Stomach (tissue), 4 donors: Measurements from ENCODE around the gene OAS3.

Experiments used
- CTCF ChIP-seq, 7 experiments: fragments of 450-650 bp in 4 of 7; fragments of 200-600 bp in 3 of 7; sonication (generic) in 3 of 7; IDR thresholded peaks; one replicate each; pipeline ENCODE4 v1.5.1; 2016 to 2019; ENCODE audit warnings: antibody characterized with exemption in 7 of 7, control low read depth in 2 of 7, mild to moderate bottlenecking in 1 of 7
- EP300 ChIP-seq: sonication (generic); formaldehyde crosslinking; IDR thresholded peaks from one replicate; pipeline ENCODE4 v1.6.1; 2017; ENCODE audit warnings: antibody characterized with exemption
- POLR2A ChIP-seq, 4 donors: fragments of 450-650 bp; IDR thresholded peaks; one replicate each; pipeline ENCODE4 v1.6.1; 2016; ENCODE audit warnings: antibody characterized with exemption in 4 of 4, control low read depth in 2 of 4, mild to moderate bottlenecking in 1 of 4, moderate library complexity in 1 of 4
- POLR2AphosphoS5 ChIP-seq, 3 donors: sonication (generic); formaldehyde crosslinking; IDR thresholded peaks; one replicate each; pipeline ENCODE4 v1.6.1; 2016; ENCODE audit warnings: antibody characterized with exemption in 3 of 3

DNA sequence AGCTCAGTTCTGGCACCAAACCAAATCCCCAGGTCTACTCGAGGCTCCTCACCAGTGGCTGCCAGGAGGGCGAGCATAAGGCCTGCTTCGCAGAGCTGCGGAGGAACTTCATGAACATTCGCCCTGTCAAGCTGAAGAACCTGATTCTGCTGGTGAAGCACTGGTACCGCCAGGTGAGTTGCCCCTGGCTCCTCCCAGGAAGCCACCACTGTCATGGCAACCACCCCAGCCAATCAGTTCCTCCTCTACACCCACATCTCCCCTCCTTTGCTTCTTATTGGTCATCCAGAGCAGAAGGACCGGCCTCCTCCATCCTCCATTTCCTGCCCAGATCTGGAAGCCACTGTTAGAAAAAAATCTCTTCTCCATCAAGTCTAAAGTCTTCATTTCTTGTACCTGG is 22.8 kb downstream of the OAS3 start:
- TF ChIP-seq CTCF (IDR thresholded peaks at IDR 0.05) (no peak), POLR2AphosphoS5 (IDR thresholded peaks at IDR 0.05) (no peak), EP300 (no peak), POLR2A (IDR thresholded peaks at IDR 0.05) (no peak)
